CD4-positive, CD25-positive, alpha-beta regulatory T cell (primary cell): Measurements from ENCODE around the gene ZNF500. TPM values are rescaled to one million over a fixed set of nuclear protein-coding genes. Genes with fewer than 3 reads are reported as not detected.

Source experiments
- ATAC-seq, 2 donors: fragments of 150-1000 bp; cut with Tn5 transposase; one replicate each; pipeline ENCODE4 v1.10.0; 2021; ENCODE audit warnings: low read depth in 2 of 2, moderate number of reproducible peaks in 2 of 2, moderate library complexity in 1 of 2
- DNase-seq, 3 donors: peaks; one replicate each; pipeline versions ENCODE4 v3.0.0 to v3.0.0-alpha.2; 2012 to 2022; ENCODE audit warnings: mixed read lengths in 1 of 3
- H3K27ac ChIP-seq: one replicate; pipeline ENCODE4 v1.7.0; 2013; ENCODE audit warnings: mild to moderate bottlenecking, low read length; ENCODE audit not compliant: insufficient read depth, poor library complexity, severe bottlenecking
- H3K27me3 ChIP-seq: one replicate; pipeline ENCODE4 v1.7.0; 2013; ENCODE audit warnings: low read length; ENCODE audit not compliant: control insufficient read depth, insufficient read depth
- H3K36me3 ChIP-seq: one replicate; pipeline ENCODE4 v1.7.0; 2013; ENCODE audit warnings: mild to moderate bottlenecking, low read length, moderate library complexity; ENCODE audit not compliant: control insufficient read depth, insufficient read depth
- H3K4me1 ChIP-seq: 2 replicates; pipeline ENCODE4 v1.7.0; 2013; ENCODE audit warnings: mild to moderate bottlenecking, low read length; ENCODE audit not compliant: insufficient read depth, control insufficient read depth, poor library complexity, severe bottlenecking
- H3K4me3 ChIP-seq: one replicate; pipeline ENCODE4 v1.7.0; 2013; ENCODE audit warnings: low read depth, mild to moderate bottlenecking, low read length, moderate library complexity
- H3K9me3 ChIP-seq, 2 experiments: 1 replicate in 1 of 2; 2 replicates in 1 of 2; pipeline ENCODE4 v1.7.0; 2013; ENCODE audit warnings: low read length in 2 of 2, mild to moderate bottlenecking in 1 of 2, moderate library complexity in 1 of 2; ENCODE audit not compliant: control insufficient read depth in 2 of 2
- H3K27ac Mint-ChIP-seq, 3 donors: one replicate each; pipeline ENCODE4 v1.8.0; 2020 to 2022; ENCODE audit warnings: mild to moderate bottlenecking in 3 of 3, mixed read lengths in 3 of 3, moderate library complexity in 2 of 3
- H3K27me3 Mint-ChIP-seq: one replicate; pipeline ENCODE4 v1.8.0; 2022; ENCODE audit warnings: mild to moderate bottlenecking, mixed read lengths
- H3K36me3 Mint-ChIP-seq: one replicate; pipeline ENCODE4 v1.8.0; 2020; ENCODE audit warnings: mixed read lengths
- H3K4me1 Mint-ChIP-seq, 4 donors: one replicate each; pipeline ENCODE4 v1.8.0; 2020 to 2022; ENCODE audit warnings: mixed read lengths in 4 of 4, mild to moderate bottlenecking in 1 of 4
- H3K4me3 Mint-ChIP-seq, 4 donors: one replicate each; pipeline ENCODE4 v1.8.0; 2020 to 2022; ENCODE audit warnings: mild to moderate bottlenecking in 4 of 4, mixed read lengths in 4 of 4, moderate library complexity in 3 of 4
- H3K9me3 Mint-ChIP-seq, 7 donors: one replicate each; pipeline ENCODE4 v1.8.0; 2020 to 2022; ENCODE audit warnings: mixed read lengths in 7 of 7, mild to moderate bottlenecking in 3 of 7, moderate library complexity in 2 of 7
- polyA plus RNA-seq, 4 donors: library from polyadenylated mRNA; unstranded; fragments of 300-500 nt; fragmentation: Illumina TruSeq; gene quantifications; one replicate each; pipeline ENCODE4 v1.2.3, GENCODE V29; 2021
- total RNA-seq: library from RNA; stranded (reverse); gene quantifications from one replicate; pipeline ENCODE4 v1.2.3, GENCODE V29; 2022

ZNF500 gene
- total and polyA plus RNA-seq, 5 donors from 2014 or later: 4.5 to 16.9 (median 12.3) TPM

- Histone ChIP-seq H3K9me3 (no peaks in the 10 kb centered on the region), H3K36me3 (no peaks in the 10 kb centered on the region), H3K27ac (no peak overlapping the region), H3K4me1 (no peaks in the 10 kb centered on the region), H3K4me3 (no peak overlapping the region), H3K27me3 (no peaks in the 10 kb centered on the region)
- no peaks in the 10 kb centered on the region for H3K9me3 Mint-ChIP-seq
- H3K36me3 Mint-ChIP-seq: no peaks in the 10 kb centered on the region
- H3K27me3 Mint-ChIP-seq: peaks cover 5% of the 10 kb centered on the region
- no peak overlapping the region for H3K27ac Mint-ChIP-seq
- ATAC-seq (no peak), DNase-seq (no peak)
- no peak overlapping the region for H3K4me3 Mint-ChIP-seq
- peaks cover 0 to 3% (median 1%) of the 10 kb centered on the region in 4 donors for H3K4me1 Mint-ChIP-seq
Observed at GRCh38 chr16:4776141-4776705, 9.3 kb upstream of the ZNF500 start.

- Mint-ChIP-seq H3K4me1 (peaks cover 0 to 3% (median 1%) of the 10 kb centered on the region in 4 donors), H3K27ac (no peak overlapping the region), H3K27me3 (peaks cover under 1% of the 10 kb centered on the region), H3K36me3 (no peaks in the 10 kb centered on the region), H3K9me3 (no peaks in the 10 kb centered on the region), H3K4me3 (no peak overlapping the region)
- Histone ChIP-seq H3K4me1 (no peaks in the 10 kb centered on the region), H3K4me3 (no peak overlapping the region), H3K27ac (no peak overlapping the region), H3K36me3 (no peaks in the 10 kb centered on the region), H3K9me3 (no peaks in the 10 kb centered on the region), H3K27me3 (no peaks in the 10 kb centered on the region)
- ATAC-seq: no peak
- no peak for DNase-seq
Observed at GRCh38 chr16:4775005-4775404, 8.0 kb upstream of the ZNF500 start.

- no peak overlapping the region for H3K27ac ChIP-seq
- H3K9me3 Mint-ChIP-seq: no peaks in the 10 kb centered on the region
- H3K4me1 Mint-ChIP-seq: peaks cover 10 to 24% (median 14%) of the 10 kb centered on the region in 4 donors
- H3K36me3 ChIP-seq: no peaks in the 10 kb centered on the region
- H3K27ac Mint-ChIP-seq: no peak overlapping the region
- peaks cover 14% of the 10 kb centered on the region for H3K4me1 ChIP-seq
- H3K4me3 Mint-ChIP-seq: no peak overlapping the region
- ATAC-seq: no peak
- DNase-seq: no peak
- no peaks in the 10 kb centered on the region for H3K27me3 ChIP-seq
- no peak overlapping the region for H3K4me3 ChIP-seq
- no peaks in the 10 kb centered on the region for H3K9me3 ChIP-seq
- no peaks in the 10 kb centered on the region for H3K36me3 Mint-ChIP-seq
- H3K27me3 Mint-ChIP-seq: no peaks in the 10 kb centered on the region
Observed at GRCh38 chr16:4772351-4772750, 5.4 kb upstream of the ZNF500 start.

DNA sequence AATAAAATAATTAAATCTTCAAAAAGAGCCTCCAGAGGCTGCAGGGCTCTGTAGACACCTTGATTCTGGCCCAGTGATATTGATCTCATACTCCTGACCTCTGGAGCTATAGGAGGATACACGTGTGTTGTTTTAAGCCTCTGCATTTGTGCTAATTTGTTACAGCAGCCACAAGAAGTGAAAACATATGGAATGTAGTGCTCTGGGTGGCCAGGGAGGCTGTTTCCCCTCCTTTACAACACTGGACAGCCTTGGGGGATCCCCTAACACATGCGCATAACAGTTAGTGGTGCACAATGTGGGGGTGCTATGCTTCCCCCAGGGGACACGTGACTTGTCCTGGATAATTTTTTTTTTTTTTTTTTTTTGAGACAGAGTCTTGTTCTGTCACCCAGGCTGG lies 4.7 kb upstream of the ZNF500 start:
- no peaks in the 10 kb centered on the region for H3K27me3 Mint-ChIP-seq
- H3K4me1 Mint-ChIP-seq: peaks cover 10 to 27% (median 16%) of the 10 kb centered on the region in 4 donors
- Histone ChIP-seq H3K4me1 (peaks cover 19% of the 10 kb centered on the region), H3K4me3 (no peak overlapping the region), H3K27me3 (no peaks in the 10 kb centered on the region), H3K9me3 (no peaks in the 10 kb centered on the region), H3K27ac (no peak overlapping the region), H3K36me3 (no peaks in the 10 kb centered on the region)
- ATAC-seq (no peak), DNase-seq (no peak)
- H3K27ac Mint-ChIP-seq: no peak overlapping the region
- peak overlapping the region in 1 of 4 donors; percentile 54 for H3K4me3 Mint-ChIP-seq
- no peaks in the 10 kb centered on the region for H3K9me3 Mint-ChIP-seq
- H3K36me3 Mint-ChIP-seq: no peaks in the 10 kb centered on the region

DNA sequence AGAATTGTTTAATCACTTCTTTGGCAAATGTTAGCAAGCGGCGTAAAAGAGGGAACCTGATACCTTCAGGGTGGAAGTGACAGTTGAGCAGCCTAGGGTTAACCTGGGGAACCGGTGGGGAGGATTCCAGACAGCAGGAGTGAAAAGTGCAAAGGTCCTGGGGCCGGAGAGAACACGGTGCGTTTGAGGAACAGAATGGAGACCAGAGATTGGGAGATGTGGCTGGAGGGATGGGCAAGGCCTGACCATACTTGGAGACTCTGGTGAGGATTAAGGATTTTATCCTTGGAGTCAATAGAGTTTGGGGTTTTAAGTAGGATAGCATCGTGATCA lies 2.3 kb upstream of the ZNF500 start:
- peak overlapping the region; percentile 19 for H3K4me3 ChIP-seq
- peak overlapping the region; percentile 93 to 98 (median 96) for H3K4me3 Mint-ChIP-seq

GRCh38 chr16:4768549-4769305 lies 1.8 kb upstream of the ZNF500 start:
- Histone ChIP-seq H3K4me3 (peak overlapping the region; percentile 96), H3K36me3 (peaks cover 3% of the 10 kb centered on the region), H3K27ac (peak overlapping the region; percentile 74), H3K9me3 (no peaks in the 10 kb centered on the region), H3K27me3 (no peaks in the 10 kb centered on the region), H3K4me1 (peaks cover 28% of the 10 kb centered on the region)
- DNase-seq (peak; percentile 71 to 95 (median 80)), ATAC-seq (peak; percentile 37 to 51)
- Mint-ChIP-seq H3K9me3 (no peaks in the 10 kb centered on the region), H3K4me1 (peaks cover 11 to 44% (median 25%) of the 10 kb centered on the region in 4 donors), H3K36me3 (peaks cover 4% of the 10 kb centered on the region), H3K4me3 (peak overlapping the region; percentile 93 to 98 (median 96)), H3K27me3 (no peaks in the 10 kb centered on the region), H3K27ac (peak overlapping the region; percentile 46 to 95 (median 91))

More for the DNA sequence above, 2.3 kb upstream of the ZNF500 start:
- H3K27ac Mint-ChIP-seq: peak overlapping the region; percentile 46 to 95 (median 91)
- Histone ChIP-seq H3K27ac (peak overlapping the region; percentile 5), H3K27me3 (no peaks in the 10 kb centered on the region), H3K36me3 (no peaks in the 10 kb centered on the region), H3K4me1 (peaks cover 28% of the 10 kb centered on the region), H3K9me3 (no peaks in the 10 kb centered on the region)
- H3K9me3 Mint-ChIP-seq: no peaks in the 10 kb centered on the region
- H3K36me3 Mint-ChIP-seq: no peaks in the 10 kb centered on the region
- H3K4me1 Mint-ChIP-seq: peaks cover 11 to 42% (median 27%) of the 10 kb centered on the region in 4 donors
- no peaks in the 10 kb centered on the region for H3K27me3 Mint-ChIP-seq
- ATAC-seq: no peak
- no peak for DNase-seq

DNA sequence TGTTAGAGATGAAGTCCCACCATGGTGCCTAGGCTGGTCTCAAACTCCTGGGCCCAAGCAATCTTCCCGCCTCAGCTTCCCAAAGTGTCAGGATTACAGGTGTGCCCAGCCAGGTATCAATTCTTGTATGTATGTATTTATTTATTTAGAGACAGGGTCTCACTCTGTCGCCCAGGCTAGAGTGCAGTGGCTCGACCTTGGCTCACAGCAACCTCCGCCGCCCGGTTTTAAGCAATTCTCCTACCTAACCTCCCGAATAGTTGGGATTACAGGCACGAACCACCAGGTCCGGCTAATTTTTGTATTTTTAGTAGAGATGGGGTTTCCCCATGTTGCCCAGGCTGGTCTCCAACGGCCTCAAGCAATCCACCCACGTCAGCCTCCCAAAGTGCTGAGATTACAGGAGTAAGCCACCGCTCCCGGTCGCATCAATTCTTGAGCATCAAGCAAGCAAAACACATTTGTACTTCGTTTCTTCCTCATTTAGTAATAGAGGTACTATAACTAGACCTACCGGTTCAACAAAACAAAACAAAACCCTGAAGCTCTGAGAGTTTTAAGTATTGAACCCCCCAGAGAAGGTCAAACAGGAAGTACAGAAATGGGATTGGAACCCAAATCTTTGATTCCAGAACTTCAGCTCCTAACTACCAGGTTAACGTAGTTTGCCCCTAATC lies 1.0 kb upstream of the ZNF500 start:
- H3K4me3 Mint-ChIP-seq: peak overlapping the region; percentile 93 to 98 (median 96)
- H3K27ac ChIP-seq: peak overlapping the region; percentile 74
- H3K36me3 ChIP-seq: peaks cover 9% of the 10 kb centered on the region
- peak overlapping the region; percentile 96 for H3K4me3 ChIP-seq
- no peaks in the 10 kb centered on the region for H3K27me3 ChIP-seq
- no peaks in the 10 kb centered on the region for H3K27me3 Mint-ChIP-seq
- H3K9me3 ChIP-seq: no peaks in the 10 kb centered on the region
- ATAC-seq (no peak), DNase-seq (no peak)
- peaks cover 28% of the 10 kb centered on the region for H3K4me1 ChIP-seq
- peaks cover 11 to 49% (median 25%) of the 10 kb centered on the region in 4 donors for H3K4me1 Mint-ChIP-seq
- peaks cover 5% of the 10 kb centered on the region for H3K36me3 Mint-ChIP-seq
- peak overlapping the region; percentile 38 to 95 (median 91) for H3K27ac Mint-ChIP-seq
- no peaks in the 10 kb centered on the region for H3K9me3 Mint-ChIP-seq
